Central memory CD4-positive, alpha-beta T cell (primary cell): Measurements from ENCODE around the gene ZBTB12.
"Not testable (repeated sequence)": the region's sequence is repeated elsewhere in the genome, so short reads cannot be mapped to it uniquely, and the experiment has no call there.

Source experiments
- DNase-seq: peaks from one replicate; pipeline ENCODE4 v3.0.0; 2022

ZBTB12 gene

DNA sequence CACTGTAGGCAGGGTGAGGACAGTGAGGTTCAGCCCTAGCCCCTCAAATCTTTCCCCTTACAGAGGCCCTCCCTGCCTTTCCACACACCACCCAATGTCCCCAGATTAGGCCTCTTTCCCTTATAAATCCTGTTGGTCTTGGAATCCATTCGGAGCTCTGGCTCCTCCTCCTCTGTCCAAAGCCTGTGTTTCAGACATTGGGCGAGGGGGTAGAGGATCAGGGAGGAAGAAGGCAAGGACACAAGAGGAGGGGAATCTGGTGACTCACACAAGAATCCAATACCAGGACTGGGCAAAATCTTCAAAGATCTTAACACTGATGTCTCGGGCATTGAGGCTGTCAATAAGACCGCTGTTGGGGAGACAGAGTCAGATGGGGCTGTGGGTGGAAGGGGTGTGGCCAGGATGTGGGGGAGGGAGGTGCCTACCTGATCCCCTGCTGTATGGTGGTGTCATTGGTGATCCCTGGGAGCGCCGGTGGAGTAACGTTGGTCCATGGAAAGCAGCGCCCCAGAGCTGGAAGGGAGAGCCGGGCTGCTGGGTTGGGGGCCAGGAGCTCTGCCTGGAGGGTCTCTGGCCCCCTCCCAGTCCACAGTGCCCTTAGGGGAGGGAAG lies 30.7 kb downstream of the ZBTB12 start:
- DNase-seq, result no peak

DNA sequence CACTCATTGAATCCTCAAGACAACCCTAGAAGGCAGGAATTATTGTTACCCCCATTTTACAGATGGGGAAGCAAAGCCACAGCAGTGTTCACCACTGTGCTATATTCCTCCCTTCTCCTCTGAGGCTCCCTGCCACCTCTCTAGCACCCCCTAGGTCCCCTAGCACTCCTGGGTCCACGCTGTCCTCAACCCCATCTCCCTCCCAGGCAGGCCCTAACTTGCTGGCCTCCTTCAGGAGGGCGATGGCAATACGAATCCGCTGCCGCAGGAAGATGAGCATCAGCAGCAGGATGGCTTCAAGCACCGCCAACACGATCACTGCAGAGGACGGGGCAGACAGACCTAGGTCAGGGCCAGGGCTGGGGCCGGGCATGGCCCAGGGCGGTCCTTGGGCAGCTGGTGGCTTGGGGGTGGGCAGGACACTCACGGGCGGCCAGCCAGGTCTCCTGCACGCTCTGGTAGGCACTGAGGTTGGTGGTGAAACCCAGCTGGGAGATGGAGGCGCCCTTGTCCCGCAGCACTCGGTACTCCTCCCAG lies 31.4 kb downstream of the ZBTB12 start:
- no peak for DNase-seq

DNA sequence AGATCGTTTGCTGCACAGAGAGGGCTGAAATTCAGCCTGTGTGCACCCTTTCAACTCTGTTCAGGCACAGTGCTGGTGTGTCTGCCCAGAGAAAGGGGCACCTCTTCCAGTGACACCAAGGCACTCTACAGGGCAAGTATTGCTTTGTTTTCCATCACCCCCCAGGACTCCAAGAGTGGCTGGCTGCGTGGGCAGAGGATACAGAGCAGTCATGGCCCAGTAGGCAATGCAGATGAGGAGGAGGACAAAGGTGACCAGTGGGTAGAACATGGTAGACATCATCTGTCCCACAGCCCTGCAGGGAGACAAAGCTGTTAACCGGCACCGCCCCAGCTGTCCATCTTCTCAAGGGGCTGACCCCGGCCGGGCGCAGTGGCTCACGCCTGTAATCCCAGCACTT lies 32.5 kb downstream of the ZBTB12 start:
- DNase-seq, result no peak

DNA sequence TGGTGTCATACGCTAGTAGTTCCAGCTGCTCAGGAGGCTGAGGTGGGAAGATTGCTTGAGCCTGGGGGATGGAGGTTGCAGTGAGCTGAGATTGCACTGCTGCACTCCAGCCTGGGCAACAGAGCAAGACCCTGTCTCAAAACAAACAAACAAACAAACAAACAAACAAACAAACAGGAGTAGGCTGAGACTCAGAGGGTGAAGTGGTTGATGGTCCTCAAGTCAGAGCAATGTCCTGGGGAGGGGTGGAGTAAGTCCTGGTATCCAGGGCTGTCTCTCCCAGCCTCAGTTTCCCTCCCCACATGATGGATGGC lies 33.3 kb downstream of the ZBTB12 start:
- DNase-seq, result not testable (repeated sequence)

DNA sequence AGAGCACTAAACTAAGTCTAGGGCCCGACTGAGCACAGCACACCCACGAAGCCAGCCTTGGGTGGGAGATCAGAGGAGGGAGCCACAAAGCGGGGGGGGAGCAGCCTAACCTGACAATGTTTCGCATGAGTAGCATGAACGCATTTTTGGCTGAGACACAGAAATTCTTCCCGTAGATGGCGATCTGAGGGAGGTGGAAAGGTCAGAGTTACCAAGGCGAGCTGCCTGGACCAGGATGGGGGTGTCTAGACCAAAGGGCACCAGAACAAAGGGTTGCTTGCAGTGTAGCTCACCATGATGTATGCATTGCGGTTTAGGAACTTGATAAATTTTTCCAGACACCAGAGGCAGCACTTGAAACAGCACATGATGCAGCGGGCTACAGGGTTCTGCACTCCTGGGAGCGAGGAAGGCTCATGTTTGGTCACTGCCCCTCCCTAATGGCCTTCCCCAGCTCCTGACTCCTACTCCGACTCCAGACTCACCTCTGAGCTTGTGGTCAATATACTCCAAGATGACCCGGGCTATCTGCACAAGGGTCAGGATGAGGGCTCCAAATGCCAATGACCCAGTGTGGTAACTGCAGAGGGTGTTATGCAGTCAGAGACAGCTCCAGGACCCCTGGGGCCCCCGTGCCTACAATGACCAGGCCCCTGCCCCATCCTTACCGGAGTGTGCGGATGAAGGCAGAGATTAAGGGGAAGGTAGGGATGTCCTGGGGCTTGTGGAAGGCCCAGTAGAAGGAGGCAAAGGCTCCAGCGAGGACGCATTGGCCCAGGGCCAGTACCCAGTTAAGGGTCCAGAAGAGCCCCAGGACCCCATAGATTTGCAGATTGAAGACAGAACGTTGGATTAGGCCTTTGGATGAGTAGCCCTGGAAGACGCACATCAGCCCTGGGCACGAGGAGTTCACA lies 36.4 kb downstream of the ZBTB12 start:
- no peak for DNase-seq

DNA sequence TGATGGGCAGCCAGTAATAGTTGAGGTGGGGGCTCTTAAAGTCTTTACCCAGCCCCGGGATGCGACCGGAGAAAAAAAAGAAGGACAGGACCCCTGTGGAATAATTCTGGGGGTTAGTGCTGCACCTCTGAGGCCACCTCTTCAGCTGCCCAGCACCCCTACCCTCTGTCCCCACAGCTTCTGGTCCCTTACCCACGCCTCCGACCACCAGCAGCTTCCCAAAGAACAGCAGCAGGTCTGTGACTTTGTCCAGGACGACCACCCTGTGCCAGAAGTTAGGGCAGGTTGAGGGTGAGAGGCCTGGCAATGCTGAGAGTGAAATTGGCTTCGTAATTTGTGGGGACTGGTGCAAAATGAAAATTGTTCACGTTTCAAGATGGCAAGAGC lies 37.1 kb downstream of the ZBTB12 start:
- DNase-seq, result no peak

DNA sequence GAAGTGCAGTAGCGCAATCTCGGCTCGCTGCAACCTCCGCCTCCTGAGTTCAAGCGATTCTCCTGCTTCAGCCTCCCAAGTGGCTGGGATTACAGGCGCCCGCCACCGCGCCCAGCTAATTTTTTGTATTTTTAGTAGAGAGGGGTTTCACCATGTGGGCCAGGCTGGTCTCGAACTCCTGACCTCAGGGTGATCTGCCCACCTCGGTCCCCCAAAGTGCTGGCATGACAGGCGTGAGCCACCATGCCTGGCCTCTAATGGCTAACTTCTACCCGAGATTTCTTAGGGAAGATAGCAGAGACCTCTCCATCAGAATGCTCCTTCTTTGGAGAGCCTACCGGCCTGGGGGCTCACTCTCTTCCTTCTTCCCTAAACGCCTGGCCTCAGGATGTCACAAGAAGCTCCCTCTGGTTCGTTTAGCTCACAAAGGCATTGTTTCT lies 37.7 kb downstream of the ZBTB12 start:
- DNase-seq, result not testable (repeated sequence)

DNA sequence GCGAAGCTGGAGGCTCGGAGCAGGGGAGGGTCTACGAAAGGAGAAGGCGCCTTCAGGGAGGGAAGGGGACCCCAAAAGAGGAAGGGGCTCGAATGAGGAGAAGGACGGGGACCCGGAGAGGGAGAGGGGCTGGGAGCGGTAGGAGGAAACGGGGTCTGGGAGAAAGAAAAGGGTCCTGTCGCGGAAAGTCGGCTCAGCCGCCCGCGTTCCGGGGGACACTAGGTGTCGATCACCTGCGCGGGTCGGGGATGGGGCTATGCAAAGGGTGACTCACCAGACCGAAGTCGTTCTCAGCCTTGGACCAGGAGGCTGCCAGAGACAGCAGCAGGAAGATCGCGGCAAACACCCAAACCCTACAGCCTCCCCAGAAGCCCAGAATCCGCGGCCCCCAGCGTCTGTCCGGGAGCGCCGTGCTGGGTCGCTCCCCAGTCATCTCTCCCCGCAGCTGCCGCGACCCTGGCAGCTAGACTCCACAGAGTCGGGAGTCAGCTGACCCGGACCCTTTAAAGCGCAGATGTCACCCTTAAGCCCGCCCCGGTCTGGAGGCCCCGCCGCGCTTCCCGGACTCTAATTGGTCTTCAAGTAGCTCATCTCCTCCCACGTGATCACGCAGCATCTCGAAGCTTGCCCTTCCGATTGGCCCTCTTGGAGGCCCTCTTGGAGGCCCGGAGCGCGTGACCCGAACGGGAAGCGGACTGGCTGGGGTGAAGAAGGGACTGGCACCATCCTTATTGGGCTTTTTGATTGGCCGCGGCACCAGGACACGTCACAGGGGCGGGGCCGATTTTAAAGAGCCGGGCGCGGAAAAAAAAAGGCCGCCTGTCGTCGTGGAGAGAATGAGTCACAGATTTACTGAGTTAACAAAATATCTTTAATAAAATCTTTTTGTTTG lies 39.3 kb downstream of the ZBTB12 start, which contains the start of gene NEU1:
TSS of gene NEU1 (minus strand) at position 478 of the 892 bp plus-strand sequence. CDS start at position 433, 45 bp downstream.
- peak; percentile 100 for DNase-seq

DNA sequence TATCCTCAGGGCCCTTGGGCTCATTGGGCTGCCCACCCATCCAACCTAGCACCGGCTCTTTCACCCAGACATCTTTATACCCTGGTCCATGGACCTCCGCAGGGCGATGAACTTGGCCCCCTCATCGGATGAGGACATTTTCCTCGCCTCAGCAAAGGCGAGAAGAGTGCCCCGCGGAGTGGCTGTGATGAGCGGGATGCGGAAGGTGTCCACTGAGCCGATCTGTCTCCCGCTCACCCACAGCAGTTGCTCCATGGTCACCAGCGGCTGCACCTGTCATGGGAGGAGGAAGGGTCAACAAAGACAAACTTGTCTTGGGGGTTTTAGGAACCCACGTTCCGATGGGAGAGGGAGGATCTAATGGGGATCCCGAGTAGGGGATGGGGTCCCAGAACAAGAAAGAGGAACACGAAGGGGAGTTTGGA lies 40.0 kb downstream of the ZBTB12 start:
- no peak for DNase-seq

DNA sequence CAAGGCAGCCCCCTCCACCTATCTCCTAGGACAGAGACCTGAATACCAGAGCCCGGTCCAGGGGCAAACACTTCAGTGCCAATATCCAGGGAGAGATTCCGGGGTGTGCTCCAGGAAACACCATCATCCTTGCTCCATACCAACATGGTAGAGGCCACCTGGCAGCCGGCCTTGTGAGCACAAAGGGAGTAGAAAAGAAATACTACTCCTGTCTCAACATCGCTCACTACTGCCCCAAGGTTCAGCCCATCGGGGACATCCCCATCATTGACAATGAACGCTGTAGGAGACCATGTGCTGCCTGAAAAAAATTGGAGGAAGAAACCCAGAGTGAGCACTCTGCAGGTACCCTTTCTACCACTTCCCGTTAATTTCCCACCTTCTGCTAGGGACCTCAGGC lies 40.7 kb downstream of the ZBTB12 start:
- DNase-seq, result no peak

DNA sequence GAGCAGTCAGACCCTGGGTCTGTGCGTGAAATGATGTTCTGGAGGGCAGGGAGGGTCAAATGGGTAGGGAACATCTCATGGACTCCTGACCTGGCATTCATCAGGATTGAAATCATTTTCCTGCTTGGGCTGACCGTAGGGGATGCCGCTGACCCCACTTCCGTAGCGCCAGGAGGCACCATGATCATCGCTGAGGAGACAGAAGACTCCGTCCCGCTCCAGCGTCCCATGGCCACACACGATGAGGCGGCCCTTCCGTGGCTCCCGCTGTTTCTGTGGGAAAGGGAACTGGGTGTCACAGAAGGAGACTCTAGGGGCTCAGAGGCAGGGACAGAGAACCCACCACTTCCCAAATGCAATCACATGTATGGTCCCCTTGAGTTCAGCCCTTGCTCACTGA lies 41.5 kb downstream of the ZBTB12 start:
- DNase-seq, result no peak

DNA sequence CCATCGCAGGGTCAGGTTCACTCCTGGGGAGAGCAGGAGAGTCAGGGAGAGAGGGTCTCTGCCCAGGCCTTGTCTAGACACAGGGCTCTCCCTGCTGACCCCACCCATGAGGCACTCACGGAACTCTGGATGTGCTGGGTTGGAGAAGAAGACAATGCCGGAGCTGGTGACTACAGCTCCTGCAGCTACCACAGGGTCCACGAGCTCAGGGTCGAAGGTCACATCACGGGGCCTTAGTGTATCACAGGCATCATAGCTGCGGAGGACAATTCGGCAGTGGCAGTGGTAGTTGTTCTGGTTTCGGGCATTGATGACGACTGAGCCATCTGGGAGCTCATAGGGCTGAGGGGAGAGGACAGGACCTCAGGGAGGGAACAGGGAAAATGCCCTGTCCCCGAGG lies 42.0 kb downstream of the ZBTB12 start:
- DNase-seq, result no peak

DNA sequence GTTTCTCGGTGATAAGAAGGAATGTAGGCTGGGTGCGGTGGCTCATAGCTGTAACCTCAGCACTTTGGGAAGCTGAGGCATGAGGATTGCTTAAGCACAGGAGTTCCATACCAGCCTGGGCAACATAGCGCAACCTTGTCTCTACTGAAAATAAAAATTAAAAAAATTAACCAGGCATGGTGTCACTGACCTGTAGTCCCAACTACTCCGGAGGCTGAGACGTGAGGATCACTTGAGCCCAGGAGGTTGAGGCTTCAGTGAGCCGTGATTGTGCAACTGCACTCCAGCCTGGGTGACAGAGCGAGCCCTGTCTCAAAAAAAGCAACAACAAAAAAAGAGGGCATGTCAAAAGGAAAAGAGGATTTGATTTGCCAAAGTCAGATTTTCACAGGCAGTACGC lies 43.2 kb downstream of the ZBTB12 start:
- no peak for DNase-seq

DNA sequence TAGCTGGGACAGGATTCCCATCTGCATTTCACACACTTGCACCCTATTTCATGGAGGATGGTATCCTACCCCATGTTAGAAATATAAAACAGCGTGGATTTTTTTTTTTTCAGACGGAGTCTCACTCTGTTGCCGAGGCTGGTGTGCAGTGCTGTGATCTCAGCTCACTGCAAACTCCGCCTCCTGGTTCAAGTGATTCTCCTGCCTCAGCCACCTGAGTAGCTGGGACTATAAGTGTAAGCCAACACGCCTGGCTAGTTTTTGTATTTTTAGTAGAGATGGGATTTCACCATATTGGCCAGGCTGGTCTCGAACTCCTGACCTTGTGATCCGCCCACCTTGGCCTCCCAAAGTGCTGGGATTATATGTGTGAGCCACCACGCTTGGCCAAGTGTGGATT lies 44.1 kb downstream of the ZBTB12 start:
- not testable (repeated sequence) for DNase-seq

DNA sequence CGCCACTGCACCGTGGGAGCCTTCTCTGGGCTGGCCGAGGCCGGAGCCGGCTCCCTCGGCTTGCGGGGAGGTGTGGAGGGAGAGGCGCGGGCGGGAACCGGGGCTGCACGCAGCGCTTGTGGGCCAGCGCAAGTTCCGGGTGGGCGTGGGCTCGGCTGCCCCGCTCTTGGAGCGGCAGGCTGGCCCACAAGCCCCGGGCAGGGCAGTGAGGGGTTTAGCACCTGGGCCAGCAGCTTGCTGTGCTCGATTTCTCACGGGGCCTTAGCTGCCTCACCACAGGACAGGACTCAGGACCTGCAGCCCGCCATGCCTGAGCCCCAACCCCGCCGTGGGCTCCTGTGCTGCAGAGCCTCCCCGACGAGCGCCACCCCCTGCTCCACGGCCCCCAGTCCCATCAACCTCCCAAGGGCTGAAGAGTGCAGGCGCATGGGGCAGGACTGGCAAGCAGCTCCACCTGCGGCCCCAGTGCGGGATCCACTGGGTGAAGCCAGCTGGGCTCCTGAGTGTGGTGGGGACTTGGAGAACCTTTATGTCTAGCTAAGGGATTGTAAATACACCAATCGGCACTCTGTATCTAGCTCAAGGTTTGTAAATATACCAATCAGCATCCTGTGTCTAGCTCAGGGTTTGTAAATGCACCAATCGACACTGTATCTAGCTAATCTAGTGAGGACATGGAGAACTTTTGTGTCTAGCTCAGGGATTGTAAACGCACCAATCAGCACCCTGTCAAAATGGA lies 49.7 kb downstream of the ZBTB12 start:
- DNase-seq, result not testable (repeated sequence)

DNA sequence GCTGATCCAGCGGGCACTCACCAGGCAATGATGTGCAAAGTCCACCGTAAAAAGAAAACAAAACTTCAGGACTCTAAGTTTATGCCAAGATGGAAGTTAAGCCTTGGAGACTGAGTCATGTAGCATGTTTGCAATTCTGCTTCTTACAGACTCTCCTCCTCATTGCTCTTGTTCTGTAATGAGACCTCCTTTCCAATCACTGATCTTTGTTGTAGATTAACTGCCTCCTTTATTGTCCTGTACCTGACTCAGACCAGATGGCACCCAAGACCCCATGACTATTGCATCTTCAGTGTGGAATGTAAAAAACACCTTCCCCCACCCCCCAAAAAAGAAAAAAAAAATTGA lies 50.4 kb downstream of the ZBTB12 start:
- no peak for DNase-seq

DNA sequence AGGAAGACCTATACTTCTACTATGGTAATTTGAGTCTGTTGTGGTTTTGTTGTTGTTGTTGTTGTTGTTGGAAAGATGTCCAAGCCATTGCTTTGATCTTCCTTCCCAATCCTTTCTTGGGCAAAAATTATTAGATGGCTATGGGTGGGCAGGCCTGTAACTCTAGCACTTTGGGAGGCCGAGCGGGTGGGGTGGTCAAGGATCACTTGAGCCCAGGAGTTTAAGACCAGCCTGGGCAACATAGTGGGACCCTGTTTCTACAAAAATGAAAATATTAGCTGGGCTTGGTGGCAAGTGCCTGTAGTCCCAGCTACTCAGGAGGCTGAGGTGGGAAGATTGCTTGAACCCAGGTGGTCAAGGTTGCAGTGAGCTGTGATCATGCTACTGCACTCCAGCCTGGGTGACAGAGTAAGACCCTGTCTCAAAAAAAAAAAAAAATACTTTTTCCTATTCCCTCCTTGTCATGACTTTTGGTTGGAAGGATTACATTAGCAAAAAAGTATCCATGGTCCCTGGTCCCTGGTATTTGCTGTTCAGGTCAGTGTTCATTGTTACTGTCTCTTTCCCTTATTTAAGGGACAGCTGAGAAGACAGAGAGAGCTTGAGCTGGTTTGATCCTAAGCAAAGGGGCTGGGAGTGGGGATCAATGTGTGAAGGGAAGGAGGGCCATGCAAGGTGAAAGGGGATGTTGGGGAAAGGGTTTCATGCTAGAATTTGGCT lies 51.0 kb downstream of the ZBTB12 start:
- no peak for DNase-seq
